ENCODE data around the gene DLGAP3. TPM values are rescaled to one million over a fixed set of nuclear protein-coding genes. Genes with fewer than 3 reads are reported as not detected.

Gene DLGAP3
- total RNA-seq, 6 experiments from 2014 or later = 0.07 TPM; not detected in 5

DNA sequence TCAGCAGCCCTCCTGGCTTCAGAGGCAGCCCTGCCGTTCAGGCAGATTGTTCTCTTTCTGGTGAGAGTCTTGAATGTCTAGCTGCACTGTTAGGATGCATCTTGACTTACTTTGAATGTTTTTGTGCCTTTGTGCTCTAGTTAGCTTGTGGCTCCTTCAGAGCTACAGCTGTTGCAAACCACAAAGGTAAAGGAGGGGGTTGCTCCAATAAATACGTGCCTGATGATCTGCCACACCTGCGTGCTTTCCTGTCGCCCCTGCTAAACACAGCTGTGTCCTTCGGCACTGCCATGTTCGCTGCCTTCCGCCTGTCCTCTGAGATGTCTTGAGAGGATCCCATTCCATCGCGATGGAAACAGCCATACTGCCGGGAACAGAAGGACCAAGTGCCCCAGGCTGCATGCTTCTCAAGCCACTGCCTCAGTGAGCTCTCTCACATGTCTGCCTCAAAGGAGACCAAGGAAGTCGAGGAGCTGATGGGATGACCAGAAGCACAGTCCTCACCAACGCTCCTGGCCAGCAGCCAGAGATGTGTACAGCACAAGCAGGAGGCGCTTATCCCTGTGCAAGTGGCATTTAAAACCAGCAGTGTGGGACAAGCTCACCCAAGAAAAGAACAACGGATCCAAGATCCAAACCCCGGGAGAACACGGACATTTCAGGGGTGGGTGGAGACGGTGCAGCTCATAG, 57.9 kb downstream of the DLGAP3 start:
- Mint-ChIP-seq H3K4me3 (no peak overlapping the region), H3K36me3 (ENCODE audit: low read depth) (no peaks in the 10 kb centered on the region), H3K4me1 (ENCODE audit: low read depth) (no peaks in the 10 kb centered on the region), H3K27me3 (ENCODE audit: insufficient read depth) (peaks cover 39% of the 10 kb centered on the region), H3K27ac (no peak overlapping the region), H3K9me3 (no peaks in the 10 kb centered on the region)
- TF ChIP-seq, protein P1, sequence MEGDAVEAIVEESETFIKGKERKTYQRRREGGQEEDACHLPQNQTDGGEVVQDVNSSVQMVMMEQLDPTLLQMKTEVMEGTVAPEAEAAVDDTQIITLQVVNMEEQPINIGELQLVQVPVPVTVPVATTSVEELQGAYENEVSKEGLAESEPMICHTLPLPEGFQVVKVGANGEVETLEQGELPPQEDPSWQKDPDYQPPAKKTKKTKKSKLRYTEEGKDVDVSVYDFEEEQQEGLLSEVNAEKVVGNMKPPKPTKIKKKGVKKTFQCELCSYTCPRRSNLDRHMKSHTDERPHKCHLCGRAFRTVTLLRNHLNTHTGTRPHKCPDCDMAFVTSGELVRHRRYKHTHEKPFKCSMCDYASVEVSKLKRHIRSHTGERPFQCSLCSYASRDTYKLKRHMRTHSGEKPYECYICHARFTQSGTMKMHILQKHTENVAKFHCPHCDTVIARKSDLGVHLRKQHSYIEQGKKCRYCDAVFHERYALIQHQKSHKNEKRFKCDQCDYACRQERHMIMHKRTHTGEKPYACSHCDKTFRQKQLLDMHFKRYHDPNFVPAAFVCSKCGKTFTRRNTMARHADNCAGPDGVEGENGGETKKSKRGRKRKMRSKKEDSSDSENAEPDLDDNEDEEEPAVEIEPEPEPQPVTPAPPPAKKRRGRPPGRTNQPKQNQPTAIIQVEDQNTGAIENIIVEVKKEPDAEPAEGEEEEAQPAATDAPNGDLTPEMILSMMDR (IDR thresholded peaks at IDR 0.05) = no peak
- no peak for DNase-seq

DNA sequence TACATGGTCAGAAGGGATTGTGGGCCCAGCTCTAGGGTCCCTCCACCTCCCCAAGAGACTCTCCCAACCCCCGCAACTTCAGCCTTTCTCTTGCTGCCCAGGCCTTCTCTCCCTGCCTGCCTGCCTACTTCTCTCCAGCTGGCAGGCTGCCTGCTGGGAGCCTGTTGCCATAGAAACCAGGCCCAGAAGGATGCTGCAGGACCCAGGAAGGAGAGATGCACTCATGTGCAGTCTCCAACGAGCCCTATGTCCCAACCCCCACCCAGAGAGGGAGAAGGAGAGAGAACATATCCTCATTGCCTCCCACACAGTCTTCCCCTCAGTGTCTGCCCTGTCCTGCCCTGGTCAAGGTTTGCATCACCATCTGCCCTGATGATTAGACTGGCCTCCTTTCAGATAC, 59.1 kb downstream of the DLGAP3 start:
- TF ChIP-seq, protein P1 (IDR thresholded peaks at IDR 0.05) = no peak
- no peaks in the 10 kb centered on the region for H3K9me3 Mint-ChIP-seq
- peaks cover 38% of the 10 kb centered on the region for H3K27me3 Mint-ChIP-seq (ENCODE audit: insufficient read depth)
- H3K36me3 Mint-ChIP-seq (ENCODE audit: low read depth) = no peaks in the 10 kb centered on the region
- H3K27ac Mint-ChIP-seq = no peak overlapping the region
- no peak for DNase-seq
- no peak overlapping the region for H3K4me3 Mint-ChIP-seq
- no peaks in the 10 kb centered on the region for H3K4me1 Mint-ChIP-seq (ENCODE audit: low read depth)

DNA sequence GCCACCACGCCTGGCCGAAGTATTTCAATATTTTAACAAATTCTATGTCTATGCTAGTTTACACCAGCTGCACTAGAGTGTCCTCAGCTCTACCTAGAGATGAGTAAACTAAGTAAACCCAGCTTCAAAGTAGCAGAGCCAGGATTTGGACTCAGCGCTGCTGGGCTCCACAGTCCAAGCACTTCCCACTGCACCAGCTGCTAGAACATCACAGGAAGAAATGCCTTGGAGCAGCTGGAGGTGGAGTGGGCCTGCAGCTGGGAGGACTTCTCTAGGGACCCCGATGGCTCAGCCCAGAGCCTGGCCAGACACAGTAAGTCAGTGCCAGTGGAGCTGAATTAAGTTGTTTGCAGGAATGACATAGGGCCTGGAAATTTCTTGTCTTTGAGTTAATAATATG, 59.7 kb downstream of the DLGAP3 start:
- Mint-ChIP-seq H3K36me3 (ENCODE audit: low read depth) (no peaks in the 10 kb centered on the region), H3K4me1 (ENCODE audit: low read depth) (no peaks in the 10 kb centered on the region), H3K27me3 (ENCODE audit: insufficient read depth) (peaks cover 38% of the 10 kb centered on the region), H3K27ac (no peak overlapping the region), H3K9me3 (no peaks in the 10 kb centered on the region), H3K4me3 (no peak overlapping the region)
- DNase-seq = no peak
- TF ChIP-seq, protein P1 (IDR thresholded peaks at IDR 0.05) = no peak

DNA sequence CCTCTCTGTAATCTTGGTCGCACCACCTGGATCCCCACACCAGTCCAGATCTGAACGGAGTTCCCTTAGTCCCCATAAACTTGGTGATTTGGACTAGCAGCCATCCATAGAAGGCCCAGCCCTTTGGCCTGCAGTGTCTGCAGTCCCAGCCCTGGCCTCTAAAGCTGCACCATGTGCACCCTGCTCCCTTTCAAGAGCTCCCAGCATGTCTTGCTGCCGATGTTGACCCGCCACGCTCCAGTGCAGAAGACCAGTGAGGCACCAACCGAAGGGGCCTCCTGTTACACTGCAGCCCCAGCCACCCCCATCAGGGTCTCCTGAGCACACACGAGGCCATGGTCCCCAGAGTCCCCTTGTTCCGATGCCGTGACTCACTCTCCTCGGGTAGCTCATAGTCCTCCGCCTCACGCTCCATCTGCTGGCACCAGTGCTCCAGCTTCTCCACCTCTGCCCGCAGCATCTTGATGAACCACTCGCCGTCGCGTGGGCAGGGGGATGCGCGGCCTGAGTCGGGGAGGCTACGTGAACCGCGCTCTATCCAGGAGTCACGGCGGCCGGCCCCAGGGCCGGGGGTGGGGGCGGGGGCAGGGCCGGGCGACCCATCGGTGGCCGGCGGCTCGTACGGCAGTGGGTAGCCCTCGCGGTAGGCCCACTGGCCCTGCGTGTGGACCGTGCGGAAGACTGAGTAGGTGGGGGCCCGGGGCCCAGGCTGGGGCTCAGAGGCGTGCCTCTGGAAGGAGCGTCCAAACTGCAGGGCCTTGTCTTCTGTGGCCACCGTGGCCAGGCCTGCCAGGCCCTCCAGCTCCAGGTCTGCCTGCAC, 61.0 kb downstream of the DLGAP3 start:
- DNase-seq = no peak
- Mint-ChIP-seq H3K27ac (no peak overlapping the region), H3K27me3 (ENCODE audit: insufficient read depth) (peaks cover 35% of the 10 kb centered on the region), H3K4me3 (no peak overlapping the region), H3K36me3 (ENCODE audit: low read depth) (no peaks in the 10 kb centered on the region), H3K9me3 (no peaks in the 10 kb centered on the region), H3K4me1 (ENCODE audit: low read depth) (no peaks in the 10 kb centered on the region)
- TF ChIP-seq, protein P1 (IDR thresholded peaks at IDR 0.05) = no peak

DNA sequence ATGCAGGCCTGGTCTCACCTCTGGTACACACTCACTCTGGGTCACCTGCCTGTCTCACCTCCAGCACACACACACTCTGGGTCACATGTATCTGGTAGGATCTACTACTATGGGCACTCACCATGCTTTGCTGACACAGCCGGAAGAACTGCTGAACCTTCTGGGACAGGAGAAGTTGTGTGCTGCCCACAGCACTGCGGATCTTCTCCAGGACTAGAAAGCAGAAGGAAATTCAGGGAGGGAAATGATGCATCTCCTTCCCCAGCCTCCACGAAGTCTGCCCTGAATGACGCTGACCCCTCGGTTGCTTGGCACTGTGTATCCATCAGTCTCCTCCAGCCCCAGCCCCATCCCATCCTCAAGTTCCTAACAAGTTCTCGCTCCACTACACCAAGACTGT, 62.0 kb downstream of the DLGAP3 start:
- Mint-ChIP-seq H3K4me1 (ENCODE audit: low read depth) (no peaks in the 10 kb centered on the region), H3K9me3 (no peaks in the 10 kb centered on the region), H3K27me3 (ENCODE audit: insufficient read depth) (peaks cover 27% of the 10 kb centered on the region), H3K27ac (no peak overlapping the region), H3K36me3 (ENCODE audit: low read depth) (no peaks in the 10 kb centered on the region), H3K4me3 (no peak overlapping the region)
- DNase-seq = no peak
- TF ChIP-seq, protein P1 (IDR thresholded peaks at IDR 0.05) = no peak
